Amygdala (tissue), 56 donors: ENCODE results near the gene FLRT2.

ENCODE experiments used
- DNase-seq, 56 donors: peaks; one replicate each; lab custom pipeline; 2025; lab: John Stamatoyannopoulos, UW

Gene FLRT2

GRCh38 chr14:85554106-85554505 lies 24.2 kb downstream of the FLRT2 start:
- no peak for DNase-seq

DNA sequence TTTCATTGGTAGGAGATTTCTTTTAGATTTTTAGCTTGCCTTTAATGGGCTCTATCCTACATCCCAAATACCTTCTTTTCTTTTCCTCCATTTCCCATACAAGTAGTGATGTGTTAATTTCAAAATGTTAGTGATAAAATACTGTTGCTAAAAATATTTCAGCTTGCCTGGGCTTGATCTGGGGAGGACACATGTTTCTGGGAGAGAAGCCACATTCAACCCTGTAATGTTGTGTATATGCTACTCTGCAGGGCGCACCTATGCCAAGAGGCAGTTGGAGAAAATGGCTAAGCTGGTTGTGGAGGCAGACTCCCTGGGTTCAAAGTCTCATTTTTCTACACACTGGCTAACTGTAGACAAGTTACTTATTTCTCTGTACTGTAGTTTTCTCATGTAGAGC lies 26.3 kb downstream of the FLRT2 start:
- DNase-seq: no peak

- no peak for DNase-seq
These were observed 28.6 kb downstream of the FLRT2 start for GRCh38 chr14:85558505-85558904.

DNA sequence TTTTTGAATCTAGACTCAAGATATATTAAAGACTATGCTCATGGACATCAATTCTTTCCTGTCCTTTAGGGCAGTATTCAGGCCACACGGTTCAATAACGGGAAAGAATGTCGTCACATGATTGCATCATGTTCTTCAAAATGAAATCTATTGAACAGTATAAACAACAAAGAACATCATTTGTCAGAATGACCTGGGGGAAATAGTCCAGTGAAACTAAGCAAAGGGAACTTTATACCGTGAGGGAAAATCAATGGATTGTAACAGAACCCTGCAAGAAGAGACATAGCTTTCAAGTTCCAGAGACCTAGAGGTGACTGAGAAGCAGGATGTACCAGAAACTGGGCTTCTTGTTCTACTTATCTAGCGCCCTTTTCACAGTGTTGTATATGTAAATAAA lies 32.7 kb downstream of the FLRT2 start:
- no peak for DNase-seq

GRCh38 chr14:85564841-85565527 lies 35.0 kb downstream of the FLRT2 start:
- no peak for DNase-seq

GRCh38 chr14:85565862-85566296 lies 35.9 kb downstream of the FLRT2 start:
- no peak for DNase-seq

GRCh38 chr14:85566603-85567002 lies 36.7 kb downstream of the FLRT2 start:
- DNase-seq: no peak

- no peak for DNase-seq
These were observed 42.1 kb downstream of the FLRT2 start for GRCh38 chr14:85572011-85572410.

- DNase-seq: no peak
These were observed 42.9 kb downstream of the FLRT2 start for GRCh38 chr14:85572845-85573244.

DNA sequence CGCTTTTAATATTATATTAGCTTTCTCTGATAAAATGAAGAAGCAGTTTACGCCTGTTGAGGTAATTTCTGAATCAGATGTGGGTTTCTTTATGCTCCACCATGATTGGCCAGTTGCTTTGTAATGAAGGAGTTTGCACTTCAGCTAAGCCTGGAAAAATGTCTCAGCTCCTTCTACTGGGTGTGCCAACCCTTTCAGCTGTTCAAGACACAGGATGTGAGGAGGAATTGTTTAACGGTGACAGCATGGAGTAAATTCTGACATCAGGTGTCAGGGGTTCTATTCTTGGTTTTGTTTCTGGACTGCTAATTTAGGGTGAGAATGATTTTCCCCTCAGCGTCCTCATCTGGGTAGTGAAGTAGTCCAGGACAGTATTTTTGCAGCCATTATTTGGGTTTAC lies 43.5 kb downstream of the FLRT2 start:
- DNase-seq: no peak

DNA sequence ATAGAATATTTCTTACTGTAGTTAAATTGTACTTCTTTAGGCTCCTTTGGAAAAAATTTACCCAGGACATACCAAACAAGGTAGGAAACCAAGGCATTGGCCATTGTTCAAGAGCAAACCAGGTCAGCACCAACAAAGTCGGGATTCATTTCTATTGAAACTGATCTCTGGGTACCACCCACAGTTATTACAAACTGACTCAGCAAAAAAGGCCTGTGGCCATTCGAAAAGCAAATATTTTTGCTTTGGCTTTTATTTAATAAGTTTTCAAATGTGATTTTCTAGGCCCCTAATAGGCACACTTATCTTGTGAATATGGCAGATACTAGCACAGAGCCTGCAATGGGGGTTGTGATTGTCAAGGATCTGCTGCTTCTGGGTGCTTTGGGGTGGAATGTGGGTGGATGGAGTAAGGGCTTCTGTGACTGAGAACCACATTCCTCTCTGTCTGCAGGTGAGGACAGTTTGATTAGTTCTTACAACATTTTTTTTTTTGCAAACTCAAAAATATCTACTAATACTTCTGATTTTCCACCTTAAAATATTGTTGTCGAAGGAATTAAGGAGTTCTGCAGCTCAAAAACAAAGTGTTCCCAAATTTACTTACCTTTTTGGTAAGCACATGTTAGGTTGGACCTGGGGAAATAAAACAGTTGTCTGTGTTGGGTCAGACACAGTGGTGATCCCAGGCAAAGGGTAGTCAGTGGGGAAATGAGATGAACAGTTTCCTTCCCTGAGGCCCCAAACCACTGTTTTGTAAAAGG lies 45.1 kb downstream of the FLRT2 start:
- no peak for DNase-seq

DNA sequence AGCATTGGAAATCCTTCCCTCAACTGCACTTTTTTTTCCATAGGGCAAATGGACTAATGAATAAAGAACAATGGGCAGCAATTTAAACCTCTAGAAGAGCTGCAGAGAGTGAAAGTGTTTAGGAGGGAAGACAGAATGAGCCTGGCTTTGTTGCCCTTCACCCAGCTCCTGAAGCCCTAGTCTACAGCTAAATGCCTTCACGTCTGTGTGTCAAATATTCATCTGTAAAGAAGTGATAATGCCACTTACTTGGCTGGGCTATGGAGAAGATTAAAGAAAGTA lies 45.6 kb downstream of the FLRT2 start:
- no peak for DNase-seq

DNA sequence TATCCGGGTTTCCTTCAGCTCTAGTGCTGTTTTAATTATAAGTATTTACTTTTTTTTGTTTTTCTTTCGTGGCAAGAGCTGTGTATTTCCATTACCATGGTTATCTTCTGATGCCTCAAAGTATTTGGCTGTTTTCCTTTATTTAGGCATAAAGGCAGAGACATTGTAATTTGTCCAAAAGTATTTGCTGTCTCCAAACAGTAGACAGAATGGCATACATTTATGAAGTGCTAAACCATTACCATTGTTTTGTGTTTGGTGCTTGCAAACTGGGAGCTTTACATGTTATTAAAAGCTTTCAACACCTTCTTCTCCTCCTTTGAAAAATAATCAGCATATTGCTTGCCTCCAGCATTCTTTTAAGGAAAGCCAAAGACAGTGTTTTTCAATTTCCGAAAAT lies 46.3 kb downstream of the FLRT2 start:
- no peak for DNase-seq

GRCh38 chr14:85576848-85577542 lies 47.1 kb downstream of the FLRT2 start:
- no peak for DNase-seq

DNA sequence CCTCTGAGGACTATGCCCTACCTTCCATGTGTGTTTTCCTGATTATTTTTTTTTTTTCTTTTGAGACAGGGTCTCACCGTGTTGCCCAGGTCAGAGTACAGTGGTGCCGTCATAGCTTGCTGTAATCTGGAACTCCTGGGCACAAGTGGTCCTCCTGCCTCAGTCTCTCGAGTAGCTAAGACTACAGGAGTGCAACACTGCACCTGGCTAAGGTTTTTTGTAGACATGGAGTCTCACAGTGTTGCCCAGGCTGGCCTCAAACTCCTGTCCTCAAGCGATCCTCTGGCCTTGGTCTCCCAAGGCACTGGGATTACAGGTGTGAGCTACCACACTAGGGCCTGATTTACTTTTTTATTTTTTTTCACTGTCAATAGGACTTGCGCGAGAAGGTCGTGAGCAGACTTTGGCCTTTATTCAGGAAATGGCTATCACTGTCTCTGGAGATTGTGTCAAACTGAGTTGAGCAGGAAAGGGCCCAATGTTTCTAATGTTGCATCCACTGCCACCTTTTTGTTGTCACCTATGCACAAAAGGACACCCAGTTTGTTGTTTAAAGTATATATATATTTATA lies 47.7 kb downstream of the FLRT2 start:
- DNase-seq: no peak

- DNase-seq: no peak
These were observed 48.4 kb downstream of the FLRT2 start for GRCh38 chr14:85578357-85578756.

DNA sequence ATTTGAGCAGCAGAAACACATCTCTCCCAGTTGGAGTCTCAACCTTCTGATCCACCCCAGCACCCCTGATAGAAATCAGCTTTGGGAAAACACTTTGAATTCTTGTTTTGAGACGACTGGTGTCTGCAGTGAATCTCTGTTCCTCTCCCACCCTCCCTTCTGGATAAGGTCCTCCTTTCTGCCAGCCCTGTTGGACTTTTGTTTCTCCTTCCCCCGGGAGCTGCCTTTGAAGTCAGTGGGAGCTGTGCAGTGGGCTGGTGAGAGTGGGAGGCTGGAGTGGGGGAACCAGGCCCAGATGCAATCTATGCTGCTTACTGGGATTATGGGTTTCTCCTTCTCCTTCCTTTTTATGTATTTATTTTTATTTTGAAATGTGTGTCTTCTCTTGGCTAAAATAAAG lies 49.0 kb downstream of the FLRT2 start:
- DNase-seq: no peak

DNA sequence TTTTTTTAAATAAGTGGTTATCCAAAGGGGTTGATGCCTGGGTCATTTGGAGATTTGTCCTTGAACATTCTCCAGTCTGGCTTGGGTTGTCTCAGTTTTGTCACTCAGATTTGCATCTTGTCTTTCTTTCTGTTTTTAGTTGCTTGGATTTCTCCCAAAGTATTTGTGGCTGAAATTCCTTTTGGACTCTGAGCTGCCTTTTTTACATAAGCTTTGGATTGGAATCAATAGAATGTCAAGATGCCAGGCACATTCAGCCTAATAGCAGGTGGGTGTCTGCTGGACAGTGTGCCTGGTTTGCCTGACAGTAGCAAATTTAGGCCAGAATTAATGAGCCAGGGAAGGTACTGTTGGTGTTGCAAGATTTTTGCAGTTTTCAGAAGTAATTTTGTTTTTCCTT lies 50.0 kb downstream of the FLRT2 start:
- DNase-seq: peak in 5 of 56 donors; percentile 6 to 24 (median 19)

GRCh38 chr14:85580536-85581140 lies 50.7 kb downstream of the FLRT2 start:
- DNase-seq: no peak

GRCh38 chr14:85581691-85582090 lies 51.7 kb downstream of the FLRT2 start:
- DNase-seq: no peak

DNA sequence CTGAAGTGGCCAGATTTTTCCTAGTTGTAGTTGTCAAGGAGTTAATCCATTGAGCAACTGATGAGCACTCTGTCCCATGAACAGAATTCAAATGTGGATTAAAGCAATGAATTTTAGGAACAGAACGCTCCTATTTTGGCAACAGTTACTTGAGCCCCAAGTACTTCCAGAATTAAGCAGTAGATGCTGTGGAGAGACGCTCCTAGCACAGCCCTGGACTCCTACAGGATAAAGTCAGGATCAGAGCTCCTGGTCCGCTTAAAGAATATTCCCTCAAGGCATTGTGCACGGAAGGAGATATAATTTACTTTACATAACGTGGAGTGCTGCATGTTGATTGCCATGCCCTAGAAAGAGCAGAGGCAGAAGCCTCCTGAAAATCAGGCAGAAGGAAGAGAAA lies 53.4 kb downstream of the FLRT2 start:
- no peak for DNase-seq
